NCI-H524 (cell line): ENCODE measurements around the gene POLR2C.

Experiments used
- DNase-seq, 2 experiments: peaks; one replicate each; lab custom pipeline; 2025; lab: John Stamatoyannopoulos, UW

Gene POLR2C

GRCh38 chr16:57519796-57520360 is 57.4 kb downstream of the POLR2C start:
- peak; percentile 56 to 67 for DNase-seq
